Sciatic nerve (tissue), 2 donors: ENCODE data around the gene VMO1. TPM values are rescaled to one million over a fixed set of nuclear protein-coding genes. Genes with fewer than 3 reads are reported as not detected.
"Not testable (repeated sequence)": the region's sequence is repeated elsewhere in the genome, so short reads cannot be mapped to it uniquely, and the experiment has no call there.

Experiments used
- ATAC-seq: fragments of 200-7000 bp; cut with Tn5 transposase; one replicate; pipeline ENCODE4 v1.9.1; 2020; ENCODE audit warnings: mild to moderate bottlenecking, moderate library complexity
- DNase-seq: peaks from one replicate; pipeline ENCODE4 v3.0.0-alpha.2; 2020; ENCODE audit warnings: low spot score
- intact Hi-C: fragments of 100-400 bp; cut with DNase I; formaldehyde crosslinking; loops from one replicate; pipeline ENCODE4 v1.14.2; 2022
- total RNA-seq: library from RNA; stranded (reverse); fragmentation: NEBNext Ultra II Directional; extraction: Animal tissue kit (Norgen Biotek cat#: 25700); gene quantifications from one replicate; pipeline ENCODE4 v1.2.1, GENCODE V29; 2021
- donor health status: DM: no; HTN: no; CAD: no.
- donor health status: DM: no; HTN: no; CAD: no.

The VMO1 gene, protein sequence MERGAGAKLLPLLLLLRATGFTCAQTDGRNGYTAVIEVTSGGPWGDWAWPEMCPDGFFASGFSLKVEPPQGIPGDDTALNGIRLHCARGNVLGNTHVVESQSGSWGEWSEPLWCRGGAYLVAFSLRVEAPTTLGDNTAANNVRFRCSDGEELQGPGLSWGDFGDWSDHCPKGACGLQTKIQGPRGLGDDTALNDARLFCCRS
- 5.4 TPM for total RNA-seq

- peak; percentile 67 for DNase-seq
Observed at GRCh38 chr17:4786106-4786511, at the start of gene VMO1. VMO1 (minus strand) TSS chr17:4786364; CDS start chr17:4786352, 12 bp downstream.

GRCh38 chr17:4834681-4835020 is 48.5 kb upstream of the VMO1 start:
- ATAC-seq = no peak
- intact Hi-C loops = no loop called here

More at GRCh38 chr17:4786106-4786511, at the start of gene VMO1:
- intact Hi-C loops = loop anchor here (5.0 kb wide), 1 partner anchor 106 kb away; no protein-coding TSS in a partner anchor
- ATAC-seq = peak; percentile 10

GRCh38 chr17:4833941-4834680 is 47.9 kb upstream of the VMO1 start:
- ATAC-seq (peak; percentile 46), DNase-seq (no peak)
- intact Hi-C loops = no loop called here

More at GRCh38 chr17:4834681-4835020, 48.5 kb upstream of the VMO1 start:
- DNase-seq = no peak

- DNase-seq (peak; percentile 91), ATAC-seq (peak; percentile 98)
- intact Hi-C loops = no loop called here
Observed at GRCh38 chr17:4833178-4833940, 47.2 kb upstream of the VMO1 start, which contains the start of gene MINK1. MINK1 (plus strand) TSS chr17:4833340; CDS start chr17:4833584, 244 bp downstream.

GRCh38 chr17:4832829-4833177 is 46.6 kb upstream of the VMO1 start:
- intact Hi-C loops, DNase-seq: not testable (repeated sequence)
- ATAC-seq = peak; percentile 3

DNA sequence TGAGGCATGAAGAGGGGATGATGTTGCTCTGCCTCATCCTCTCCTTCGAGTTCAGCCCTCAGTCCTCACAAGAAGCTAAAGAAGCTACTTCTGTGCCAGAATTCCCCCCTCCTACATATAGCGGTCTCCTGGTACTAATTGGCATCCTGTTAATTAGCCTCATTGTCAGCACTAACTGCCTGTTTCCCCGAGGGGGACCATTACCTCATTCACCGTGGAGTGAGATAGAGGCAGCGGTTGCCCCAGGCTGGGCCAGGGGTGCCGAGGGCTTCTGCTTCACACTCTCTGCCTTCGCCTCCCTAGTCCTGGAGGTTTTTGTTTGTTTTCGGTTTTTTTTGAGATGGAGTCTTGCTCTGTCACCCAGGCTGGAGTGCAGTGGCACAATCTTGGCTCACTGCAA is 41.2 kb upstream of the VMO1 start:
- ATAC-seq (no peak), DNase-seq (no peak)
- intact Hi-C loops = no loop called here

DNA sequence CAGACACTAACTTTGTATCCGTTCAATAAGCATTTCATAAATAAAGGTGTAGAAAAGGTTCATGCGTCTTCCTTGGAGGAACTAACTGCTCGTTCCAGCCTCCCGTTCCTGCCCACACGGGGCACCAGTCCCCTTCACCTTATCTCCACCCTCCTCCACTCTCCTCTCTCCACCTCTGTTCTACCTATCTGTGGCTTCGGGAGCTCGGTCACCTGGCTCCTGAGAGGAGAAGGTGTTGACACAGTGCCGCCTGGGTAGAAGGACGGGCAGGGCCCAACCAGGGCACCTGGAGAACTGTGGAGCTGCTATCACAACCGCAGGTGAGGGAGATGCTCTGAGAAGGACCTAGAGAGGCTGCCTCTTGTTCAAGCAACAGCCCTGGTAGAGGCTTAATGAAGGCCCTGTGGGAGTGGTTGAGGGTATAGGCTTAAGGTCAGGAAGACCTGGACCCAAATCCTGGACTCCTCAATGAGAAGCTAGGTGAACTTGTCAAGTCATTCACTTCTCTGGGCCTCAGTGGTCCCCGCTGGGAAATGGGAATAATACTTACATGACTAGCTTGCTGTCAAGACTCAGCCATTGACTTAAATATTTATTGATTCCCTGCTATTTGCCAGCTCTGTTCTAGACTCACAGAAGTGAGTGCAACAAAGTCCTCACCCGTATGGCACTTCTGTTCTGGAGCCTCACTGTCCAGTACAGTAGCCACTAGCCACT is 37.4 kb upstream of the VMO1 start:
- no peak for ATAC-seq
- intact Hi-C loops = no loop called here
- DNase-seq = no peak

DNA sequence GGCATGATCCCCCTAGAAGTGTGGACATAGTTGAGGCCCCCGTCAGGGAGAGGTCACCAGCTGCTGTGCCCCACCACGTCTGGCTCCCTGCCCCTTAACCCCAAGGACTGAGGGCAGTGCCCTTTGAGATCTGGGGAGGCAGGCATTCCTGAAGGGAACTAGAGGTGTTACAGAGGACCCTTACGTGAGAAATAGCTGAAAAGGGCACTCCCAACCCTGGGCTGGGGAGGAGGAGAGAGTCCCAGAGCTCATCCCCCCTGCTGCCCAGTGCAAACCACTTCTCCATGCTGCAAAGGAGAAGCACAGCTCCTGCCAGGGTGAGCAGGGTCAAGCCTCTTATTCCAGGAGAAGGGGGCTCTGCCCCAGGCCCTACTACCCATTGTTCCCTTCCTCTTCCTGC is 36.7 kb upstream of the VMO1 start:
- ATAC-seq (no peak), DNase-seq (no peak)
- intact Hi-C loops = no loop called here

GRCh38 chr17:4818276-4818675 is 32.1 kb upstream of the VMO1 start:
- DNase-seq = no peak
- no peak for ATAC-seq
- intact Hi-C loops = no loop called here

DNA sequence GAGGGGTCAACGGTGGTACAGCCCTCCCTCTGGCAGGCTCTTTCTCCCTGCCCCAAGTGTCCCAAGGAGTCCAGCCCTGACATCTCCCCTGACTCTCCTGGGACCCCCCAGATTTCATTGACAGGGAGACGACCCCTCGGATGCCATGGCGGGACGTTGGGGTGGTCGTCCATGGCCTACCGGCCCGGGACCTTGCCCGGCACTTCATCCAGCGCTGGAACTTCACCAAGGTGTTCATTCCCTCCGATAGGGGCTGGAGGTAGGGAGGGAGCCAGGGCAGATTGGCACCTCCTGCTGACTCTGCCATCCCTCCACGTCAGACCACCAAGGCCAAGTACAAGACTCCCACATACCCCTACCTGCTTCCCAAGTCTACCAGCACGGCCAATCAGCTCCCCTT is 30.7 kb upstream of the VMO1 start:
- intact Hi-C loops = no loop called here
- no peak for DNase-seq
- ATAC-seq = no peak

DNA sequence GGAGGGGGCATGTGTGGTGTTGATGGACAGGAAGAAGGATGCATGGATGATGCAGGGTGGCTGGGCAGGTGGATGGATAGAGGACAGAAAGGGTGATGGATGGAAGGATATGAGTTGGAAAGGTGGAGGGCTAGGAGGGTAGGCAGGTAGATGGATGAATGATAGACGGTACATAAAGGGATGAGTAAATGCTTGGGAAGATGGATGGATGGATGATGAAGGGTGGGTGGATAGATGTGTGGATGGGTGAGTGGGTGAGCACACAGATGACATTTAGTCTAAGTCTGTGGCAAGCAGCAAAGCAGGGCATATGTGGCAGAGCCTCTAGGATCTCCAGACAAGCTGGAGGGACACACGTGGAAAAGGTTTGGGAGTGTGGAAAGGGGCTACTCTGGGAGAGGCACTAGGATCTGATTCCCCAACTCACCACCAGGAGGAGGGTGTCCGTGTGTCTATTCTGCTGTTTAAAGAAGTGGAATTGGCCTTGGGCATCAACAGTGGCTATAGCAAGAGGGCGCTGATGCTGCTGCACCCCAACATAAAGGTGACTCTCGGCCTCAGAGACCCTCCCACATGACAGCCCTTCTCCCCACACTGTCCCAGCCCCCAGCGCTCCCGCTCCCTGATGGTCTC is 29.0 kb upstream of the VMO1 start:
- intact Hi-C loops = no loop called here
- DNase-seq (no peak), ATAC-seq (no peak)

GRCh38 chr17:4812690-4813089 is 26.5 kb upstream of the VMO1 start:
- intact Hi-C loops = no loop called here
- ATAC-seq (no peak), DNase-seq (no peak)

DNA sequence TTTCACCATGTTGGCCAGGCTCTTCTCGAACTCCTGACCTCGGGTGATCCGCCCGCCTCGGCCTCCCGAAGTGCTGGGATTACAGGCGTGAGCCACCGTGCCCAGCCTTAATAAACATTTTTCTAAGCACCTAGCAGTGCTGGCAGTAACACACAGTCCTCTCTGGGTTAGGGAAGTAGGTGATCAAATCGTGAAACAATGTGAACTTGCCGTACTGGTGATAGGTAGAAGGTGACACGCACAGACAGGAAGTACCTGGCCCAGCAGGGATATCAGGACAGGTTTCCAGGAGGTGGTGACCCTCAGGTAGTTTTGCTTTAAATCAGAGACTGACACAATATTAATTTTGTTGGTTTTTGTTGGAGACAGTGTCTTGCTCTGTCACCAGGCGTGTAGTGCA is 25.3 kb upstream of the VMO1 start:
- no peak for DNase-seq
- no peak for ATAC-seq
- intact Hi-C loops = no loop called here

DNA sequence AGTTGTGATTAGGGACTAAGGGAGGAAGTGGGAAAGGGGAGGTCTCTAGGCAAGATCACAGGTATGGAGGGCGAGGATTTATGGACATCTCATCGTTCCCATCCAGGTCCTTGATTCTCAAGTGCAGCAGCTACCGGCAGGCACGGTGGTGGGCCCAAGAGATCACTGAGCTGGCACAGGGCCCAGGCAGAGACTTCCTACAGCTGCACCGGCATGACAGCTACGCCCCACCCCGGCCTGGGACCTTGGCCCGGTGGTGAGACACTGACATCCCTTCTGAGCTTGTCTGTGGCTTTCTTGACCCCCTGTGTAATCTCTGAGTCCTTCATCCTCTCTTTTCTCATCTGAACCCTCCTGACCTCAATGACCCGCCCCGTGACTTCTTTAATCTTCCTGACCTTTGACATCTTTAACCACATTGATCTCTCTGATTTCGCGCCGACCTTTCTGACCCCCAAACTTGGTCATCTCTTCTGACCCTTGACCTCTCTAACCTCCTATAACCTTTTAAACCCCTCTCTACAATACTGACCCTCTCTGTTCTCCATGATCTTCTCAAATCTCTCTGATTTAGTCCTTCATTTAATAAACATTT is 24.6 kb upstream of the VMO1 start:
- intact Hi-C loops = no loop called here
- no peak for DNase-seq
- no peak for ATAC-seq

- intact Hi-C loops = no loop called here
Observed at GRCh38 chr17:4808378-4808767, 22.2 kb upstream of the VMO1 start.

GRCh38 chr17:4807605-4808377 is 21.6 kb upstream of the VMO1 start:
- peak; percentile 21 for ATAC-seq
- DNase-seq = peak; percentile 64
- intact Hi-C loops = no loop called here

More at GRCh38 chr17:4808378-4808767, 22.2 kb upstream of the VMO1 start:
- DNase-seq = peak; percentile 70
- peak; percentile 20 for ATAC-seq

DNA sequence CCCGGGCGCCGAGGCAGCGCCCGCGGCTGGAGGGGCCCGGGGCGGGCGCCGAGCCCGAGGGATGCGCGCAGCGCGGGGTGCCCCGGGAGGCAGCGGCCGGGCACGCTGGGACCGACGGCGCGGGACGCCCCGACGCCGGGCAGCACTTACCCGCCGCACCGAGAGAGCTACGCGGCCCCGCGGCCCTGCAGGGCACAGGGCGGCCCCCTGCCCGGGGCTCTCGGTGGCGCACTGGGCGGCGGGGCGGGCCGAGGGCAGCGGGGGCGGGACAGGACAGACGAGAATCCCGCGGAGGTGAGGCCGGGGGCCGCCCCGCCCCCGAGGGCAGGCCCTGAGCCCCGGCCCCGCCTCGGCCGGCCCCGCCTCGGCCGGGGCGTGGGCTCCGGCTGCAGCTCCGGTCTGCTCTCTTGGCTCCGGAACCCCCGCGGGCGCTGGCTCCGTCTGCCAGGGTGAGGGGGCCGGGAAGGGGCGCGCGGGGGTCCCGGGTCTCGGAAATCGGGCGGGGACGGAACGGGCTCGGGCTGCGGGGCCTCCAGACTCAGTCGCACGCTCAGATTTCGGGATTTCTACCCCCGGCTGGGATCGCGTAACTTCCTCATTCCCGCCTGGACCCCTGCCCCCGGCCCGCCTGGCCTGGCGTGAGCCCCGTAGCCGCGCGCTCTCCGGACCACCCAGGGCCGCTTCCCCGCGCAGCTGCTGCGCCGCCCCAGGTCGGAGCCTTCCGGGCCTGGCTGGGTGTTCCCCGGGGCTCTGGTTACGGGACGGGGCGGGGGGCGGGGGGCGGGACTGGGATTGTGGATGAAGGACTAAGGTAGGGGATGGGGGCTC is 20.8 kb upstream of the VMO1 start, which contains the start of gene PLD2:
Gene PLD2 (plus strand): TSS at position 376 of the 828 bp plus-strand sequence. CDS start 621 bp downstream, outside the sequence.
- ATAC-seq = peak; percentile 97
- intact Hi-C loops = no loop called here
- peak; percentile 90 for DNase-seq
